GM12878 (cell line): ENCODE data around the gene WDFY4.

Experiments
- CEBPB ChIP-seq, 2 experiments: fragments of 150-350 bp in 1 of 2; IDR thresholded peaks; 2 replicates each; pipeline ENCODE4 v1.6.1; 2012 to 2014; ENCODE audit warnings: low read depth in 2 of 2, low read length in 2 of 2, borderline replicate concordance in 1 of 2, inconsistent platforms in 1 of 2
- EZH2 ChIP-seq: IDR thresholded peaks from 2 replicates; pipeline ENCODE4 v1.6.1; 2012; ENCODE audit warnings: low read depth, mild to moderate bottlenecking, control low read depth, inconsistent platforms, low read length, borderline replicate concordance; ENCODE audit not compliant: control insufficient read depth
- FOS ChIP-seq: IDR thresholded peaks from 3 replicates; pipeline ENCODE4 v1.6.1; 2011; ENCODE audit warnings: borderline replicate concordance; ENCODE audit not compliant: insufficient read length; ENCODE audit errors: extremely low read depth
- GATAD2B ChIP-seq: fragments of 450-650 bp; conservative IDR thresholded peaks from 2 replicates; pipeline ENCODE4 v1.6.1; 2017; ENCODE audit warnings: low read depth, mild to moderate bottlenecking, moderate library complexity
- HDAC2 ChIP-seq: fragments of 200-600 bp; sonication (generic); IDR thresholded peaks from 2 replicates; pipeline ENCODE4 v1.6.1; 2017
- MXI1 ChIP-seq: fragments of 150-350 bp; IDR thresholded peaks from 2 replicates; pipeline ENCODE4 v1.6.1; 2011; ENCODE audit warnings: low read depth, mild to moderate bottlenecking, inconsistent platforms, low read length, improper control_type of control experiment
- SPI1 ChIP-seq: IDR thresholded peaks from 2 replicates; pipeline ENCODE4 v1.6.1; 2011; ENCODE audit warnings: low read depth, mild to moderate bottlenecking, low read length, moderate library complexity, borderline replicate concordance; ENCODE audit not compliant: insufficient read depth
- SRF ChIP-seq, 2 experiments: IDR thresholded peaks; 2 replicates each; pipeline ENCODE4 v1.6.1; 2011; ENCODE audit warnings: low read depth in 2 of 2, low read length in 2 of 2, mild to moderate bottlenecking in 1 of 2, moderate library complexity in 1 of 2
- YY1 ChIP-seq: IDR thresholded peaks from 2 replicates; pipeline ENCODE4 v1.6.1; 2011; ENCODE audit warnings: low read depth, mild to moderate bottlenecking, low read length
- ZZZ3 ChIP-seq: IDR thresholded peaks from 2 replicates; pipeline ENCODE4 v1.6.1; 2011; ENCODE audit warnings: low read depth; ENCODE audit not compliant: control insufficient read depth, insufficient read length
- TF ChIP-seq, protein P1 (sequence below): IDR thresholded peaks from 2 replicates; pipeline ENCODE4 v1.6.1; 2011; ENCODE audit warnings: low read depth, low read length, improper control_type of control experiment, borderline replicate concordance
- TF ChIP-seq, protein P2 (sequence below), 3 experiments: IDR thresholded peaks in 2 of 3; conservative IDR thresholded peaks in 1 of 3; 2 replicates each; pipeline ENCODE4 v1.5.1; 2011; ENCODE audit warnings: low read depth in 3 of 3, low read length in 3 of 3, mild to moderate bottlenecking in 3 of 3, control low read depth in 2 of 3, moderate library complexity in 2 of 3, inconsistent platforms in 1 of 3, mixed read lengths in 1 of 3; ENCODE audit not compliant: control insufficient read depth in 2 of 3, insufficient read depth in 1 of 3; ENCODE audit errors: extremely low read depth in 1 of 3
- TF ChIP-seq, protein P3 (sequence below): IDR thresholded peaks from 2 replicates; pipeline ENCODE4 v1.6.1; 2011; ENCODE audit warnings: borderline replicate concordance, low read depth, mild to moderate bottlenecking, moderate library complexity, mixed read lengths, low read length; ENCODE audit not compliant: insufficient read depth; ENCODE audit errors: extremely low read length
- TF ChIP-seq, protein P4 (sequence below): IDR thresholded peaks from 2 replicates; pipeline ENCODE4 v1.6.1; 2012; ENCODE audit warnings: low read depth, low read length, improper control_type of control experiment

DNA sequence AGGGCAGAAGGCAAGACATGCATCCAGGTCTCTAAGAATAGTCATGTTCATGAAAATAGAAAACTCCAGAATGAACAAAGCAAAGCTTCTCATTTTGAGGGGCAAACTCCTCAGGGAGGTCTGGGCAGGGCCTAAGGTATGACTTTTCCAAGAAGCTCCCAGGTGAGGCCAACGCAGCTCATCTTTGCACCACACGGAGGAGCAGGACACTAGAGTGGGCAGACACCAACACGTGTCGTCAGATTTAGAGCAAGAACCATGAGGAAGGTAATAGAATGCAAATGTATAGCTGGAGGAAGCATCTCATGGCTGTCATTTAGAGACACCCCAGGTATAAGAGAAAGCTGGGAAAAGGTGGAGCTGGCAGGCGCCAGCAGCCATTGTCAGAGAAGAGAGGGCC lies 95.7 kb downstream of the WDFY4 start:
- TF ChIP-seq SRF (IDR thresholded peaks at IDR 0.05; ENCODE audit: low read depth in 2 of 2, low read length in 2 of 2), result no peak
- no peak for TF ChIP-seq EZH2
- TF ChIP-seq, protein P1, sequence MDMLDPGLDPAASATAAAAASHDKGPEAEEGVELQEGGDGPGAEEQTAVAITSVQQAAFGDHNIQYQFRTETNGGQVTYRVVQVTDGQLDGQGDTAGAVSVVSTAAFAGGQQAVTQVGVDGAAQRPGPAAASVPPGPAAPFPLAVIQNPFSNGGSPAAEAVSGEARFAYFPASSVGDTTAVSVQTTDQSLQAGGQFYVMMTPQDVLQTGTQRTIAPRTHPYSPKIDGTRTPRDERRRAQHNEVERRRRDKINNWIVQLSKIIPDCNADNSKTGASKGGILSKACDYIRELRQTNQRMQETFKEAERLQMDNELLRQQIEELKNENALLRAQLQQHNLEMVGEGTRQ, result no peak
- TF ChIP-seq, protein P2, sequence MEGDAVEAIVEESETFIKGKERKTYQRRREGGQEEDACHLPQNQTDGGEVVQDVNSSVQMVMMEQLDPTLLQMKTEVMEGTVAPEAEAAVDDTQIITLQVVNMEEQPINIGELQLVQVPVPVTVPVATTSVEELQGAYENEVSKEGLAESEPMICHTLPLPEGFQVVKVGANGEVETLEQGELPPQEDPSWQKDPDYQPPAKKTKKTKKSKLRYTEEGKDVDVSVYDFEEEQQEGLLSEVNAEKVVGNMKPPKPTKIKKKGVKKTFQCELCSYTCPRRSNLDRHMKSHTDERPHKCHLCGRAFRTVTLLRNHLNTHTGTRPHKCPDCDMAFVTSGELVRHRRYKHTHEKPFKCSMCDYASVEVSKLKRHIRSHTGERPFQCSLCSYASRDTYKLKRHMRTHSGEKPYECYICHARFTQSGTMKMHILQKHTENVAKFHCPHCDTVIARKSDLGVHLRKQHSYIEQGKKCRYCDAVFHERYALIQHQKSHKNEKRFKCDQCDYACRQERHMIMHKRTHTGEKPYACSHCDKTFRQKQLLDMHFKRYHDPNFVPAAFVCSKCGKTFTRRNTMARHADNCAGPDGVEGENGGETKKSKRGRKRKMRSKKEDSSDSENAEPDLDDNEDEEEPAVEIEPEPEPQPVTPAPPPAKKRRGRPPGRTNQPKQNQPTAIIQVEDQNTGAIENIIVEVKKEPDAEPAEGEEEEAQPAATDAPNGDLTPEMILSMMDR (IDR thresholded peaks at IDR 0.05 in 2 of 3, conservative IDR thresholded peaks at IDR 0.05 in 1 of 3; ENCODE audit: control insufficient read depth in 2 of 3, extremely low read depth in 1 of 3, insufficient read depth in 1 of 3, low read depth in 3 of 3, low read length in 3 of 3), result no peak
- no peak for TF ChIP-seq HDAC2
- no peak for TF ChIP-seq MXI1
- no peak for TF ChIP-seq GATAD2B
- TF ChIP-seq, protein P3, sequence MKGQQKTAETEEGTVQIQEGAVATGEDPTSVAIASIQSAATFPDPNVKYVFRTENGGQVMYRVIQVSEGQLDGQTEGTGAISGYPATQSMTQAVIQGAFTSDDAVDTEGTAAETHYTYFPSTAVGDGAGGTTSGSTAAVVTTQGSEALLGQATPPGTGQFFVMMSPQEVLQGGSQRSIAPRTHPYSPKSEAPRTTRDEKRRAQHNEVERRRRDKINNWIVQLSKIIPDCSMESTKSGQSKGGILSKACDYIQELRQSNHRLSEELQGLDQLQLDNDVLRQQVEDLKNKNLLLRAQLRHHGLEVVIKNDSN, result no peak
- no peak for TF ChIP-seq YY1
- TF ChIP-seq SPI1, result no peak
- TF ChIP-seq CEBPB (IDR thresholded peaks at IDR 0.05; ENCODE audit: borderline replicate concordance in 1 of 2, low read depth in 2 of 2, low read length in 2 of 2), result no peak
- TF ChIP-seq, protein P4, sequence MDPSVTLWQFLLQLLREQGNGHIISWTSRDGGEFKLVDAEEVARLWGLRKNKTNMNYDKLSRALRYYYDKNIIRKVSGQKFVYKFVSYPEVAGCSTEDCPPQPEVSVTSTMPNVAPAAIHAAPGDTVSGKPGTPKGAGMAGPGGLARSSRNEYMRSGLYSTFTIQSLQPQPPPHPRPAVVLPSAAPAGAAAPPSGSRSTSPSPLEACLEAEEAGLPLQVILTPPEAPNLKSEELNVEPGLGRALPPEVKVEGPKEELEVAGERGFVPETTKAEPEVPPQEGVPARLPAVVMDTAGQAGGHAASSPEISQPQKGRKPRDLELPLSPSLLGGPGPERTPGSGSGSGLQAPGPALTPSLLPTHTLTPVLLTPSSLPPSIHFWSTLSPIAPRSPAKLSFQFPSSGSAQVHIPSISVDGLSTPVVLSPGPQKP, result no peak
- TF ChIP-seq FOS, result no peak
- TF ChIP-seq ZZZ3, result no peak
